Smooth muscle cell (in vitro differentiated cells): Measurements from ENCODE around the gene SIRT4. TPM values are rescaled to one million over a fixed set of nuclear protein-coding genes. Genes with fewer than 3 reads are reported as not detected.
"Not testable (repeated sequence)": the region's sequence is repeated elsewhere in the genome, so short reads cannot be mapped to it uniquely, and the experiment has no call there.

ENCODE experiments used
- DNase-seq: peaks from one replicate; lab custom pipeline; 2025; ENCODE audit not compliant: unreplicated experiment; lab: John Stamatoyannopoulos, UW
- H2AFZ ChIP-seq: fragments of 200-600 bp; sonication (generic); 2 replicates; pipeline ENCODE4 v1.6.0; 2016; ENCODE audit warnings: antibody characterized with exemption, low read depth, mild to moderate bottlenecking
- H3F3A ChIP-seq: fragments of 200-600 bp; sonication (generic); 2 replicates; pipeline ENCODE4 v1.6.0; 2017; ENCODE audit warnings: antibody characterized with exemption, low read depth
- H3K27ac ChIP-seq: fragments of 200-600 bp; sonication (generic); 2 replicates; pipeline ENCODE4 v1.5.1; 2016; ENCODE audit warnings: low read depth, mild to moderate bottlenecking
- H3K27me3 ChIP-seq: fragments of 200-600 bp; sonication (generic); 2 replicates; pipeline ENCODE4 v1.6.1; 2016; ENCODE audit warnings: low read depth, mild to moderate bottlenecking
- H3K36me3 ChIP-seq: fragments of 200-600 bp; sonication (generic); 2 replicates; pipeline ENCODE4 v1.5.1; 2016; ENCODE audit warnings: low read depth
- H3K4me1 ChIP-seq: fragments of 200-600 bp; sonication (generic); 2 replicates; pipeline ENCODE4 v1.5.1; 2016; ENCODE audit warnings: low read depth
- H3K4me2 ChIP-seq: fragments of 200-600 bp; sonication (generic); 2 replicates; pipeline ENCODE4 v1.6.0; 2016; ENCODE audit warnings: mild to moderate bottlenecking
- H3K4me3 ChIP-seq: fragments of 200-600 bp; sonication (generic); 2 replicates; pipeline ENCODE4 v1.5.1; 2016; ENCODE audit warnings: mild to moderate bottlenecking
- H3K79me2 ChIP-seq: fragments of 200-600 bp; sonication (generic); 2 replicates; pipeline ENCODE4 v1.6.0; 2016; ENCODE audit warnings: low read depth, mild to moderate bottlenecking
- H3K9ac ChIP-seq: fragments of 200-600 bp; sonication (generic); 2 replicates; pipeline ENCODE4 v1.6.0; 2016; ENCODE audit warnings: low read depth
- H3K9me3 ChIP-seq: fragments of 200-600 bp; sonication (generic); replicated peaks from 2 replicates; pipeline ENCODE4 v1.5.1; 2016; ENCODE audit warnings: low read depth
- H4K20me1 ChIP-seq: fragments of 200-600 bp; sonication (generic); 2 replicates; pipeline ENCODE4 v1.6.0; 2016; ENCODE audit warnings: low read depth
- CTCF ChIP-seq: fragments of 200-600 bp; sonication (generic); IDR thresholded peaks from 2 replicates; pipeline ENCODE4 v1.5.1; 2017; ENCODE audit warnings: borderline replicate concordance, mild to moderate bottlenecking, antibody characterized with exemption; ENCODE audit not compliant: insufficient read depth, poor library complexity, severe bottlenecking
- WGBS: methylation state at CpG from one replicate; pipeline ENCODE4 v1.1.7; 2016; ENCODE audit warnings: low lambda C conversion rate; 5-methylcytosine and 5-hydroxymethylcytosine counted together
- polyA plus RNA-seq: library from polyadenylated mRNA; unstranded; fragments of >200 nt; fragmentation: Nextera tagmentation; extraction: Ambion mirVana; gene quantifications from 2 replicates; pipeline ENCODE4 v1.2.1, GENCODE V29; 2016
- total RNA-seq: library from RNA; depleted of rRNA; stranded (reverse); fragments of >200 nt; gene quantifications from 2 replicates; pipeline ENCODE4 v1.2.3, GENCODE V29; 2014

SIRT4 gene
- 2.7 and 4.8 TPM in 2 replicates for total RNA-seq
- 5.3 and 5.5 TPM in 2 replicates for polyA plus RNA-seq

GRCh38 chr12:120301962-120302815, at the start of gene SIRT4:
Gene SIRT4, plus strand, starts transcription at chr12:120302321. Its CDS starts 1,241 bp downstream, at chr12:120303562.
- Histone ChIP-seq H3K4me1 (no peaks in the 10 kb centered on the region), H3F3A (no peaks in the 10 kb centered on the region), H3K27ac (no peak within 1 kb of the TSS), H3K9ac (peak within 1 kb of the TSS; percentile 50), H3K27me3 (no peaks in the 10 kb centered on the region), H3K36me3 (no peaks in the 10 kb centered on the region), H3K4me2 (peak within 1 kb of the TSS; percentile 84), H4K20me1 (no peaks in the 10 kb centered on the region), H3K79me2 (no peaks in the 10 kb centered on the region), H2AFZ (peak within 1 kb of the TSS; percentile 99), H3K9me3 (no peaks in the 10 kb centered on the region), H3K4me3 (peak within 1 kb of the TSS; percentile 77)
- 14% methylated on average over 28 of the region's 31 CpGs for WGBS
- peak; percentile 33 for DNase-seq
- TF ChIP-seq CTCF, result peak; percentile 76

- H3K4me2 ChIP-seq, H3K9me3 ChIP-seq, H2AFZ ChIP-seq, H3K27ac ChIP-seq, H3K4me3 ChIP-seq, H3F3A ChIP-seq, DNase-seq, H3K4me1 ChIP-seq, H3K36me3 ChIP-seq, H3K27me3 ChIP-seq, H3K9ac ChIP-seq: not testable (repeated sequence)
- peaks cover 99% of the 10 kb centered on the region for H4K20me1 ChIP-seq
- peaks cover 100% of the 10 kb centered on the region for H3K79me2 ChIP-seq
- 92% methylated on average over 6 of the region's 6 CpGs for WGBS
Observed at GRCh38 chr12:120253313-120253712, 48.8 kb upstream of the SIRT4 start.

GRCh38 chr12:120254809-120255208, 47.3 kb upstream of the SIRT4 start:
- peaks cover 99% of the 10 kb centered on the region for H4K20me1 ChIP-seq
- H3K36me3 ChIP-seq, result no peaks in the 10 kb centered on the region
- peaks cover 5% of the 10 kb centered on the region for H3F3A ChIP-seq
- H2AFZ ChIP-seq, result no peak overlapping the region
- no peak for TF ChIP-seq CTCF
- no peak overlapping the region for H3K9ac ChIP-seq
- H3K4me1 ChIP-seq, result no peaks in the 10 kb centered on the region
- no peak overlapping the region for H3K4me2 ChIP-seq
- H3K79me2 ChIP-seq, result peaks cover 100% of the 10 kb centered on the region
- 96% methylated on average over 7 of the region's 7 CpGs for WGBS
- H3K9me3 ChIP-seq, result no peaks in the 10 kb centered on the region
- DNase-seq, result no peak
- H3K4me3 ChIP-seq, result no peak overlapping the region
- H3K27me3 ChIP-seq, result no peaks in the 10 kb centered on the region
- no peak overlapping the region for H3K27ac ChIP-seq

- Histone ChIP-seq H3K36me3 (no peaks in the 10 kb centered on the region), H3K4me1 (no peaks in the 10 kb centered on the region), H3F3A (no peaks in the 10 kb centered on the region), H2AFZ (no peak overlapping the region), H3K9me3 (no peaks in the 10 kb centered on the region), H3K4me3 (no peak overlapping the region), H3K27me3 (no peaks in the 10 kb centered on the region), H3K27ac (no peak overlapping the region), H3K9ac (no peak overlapping the region), H3K4me2 (no peak overlapping the region), H3K79me2 (peaks cover 100% of the 10 kb centered on the region), H4K20me1 (peaks cover 99% of the 10 kb centered on the region)
- no peak for TF ChIP-seq CTCF
- 84% methylated on average over 9 of the region's 9 CpGs for WGBS
- no peak for DNase-seq
Observed at GRCh38 chr12:120257041-120257821, 44.9 kb upstream of the SIRT4 start.
